Germinal center (tissue), 1 donor: Measurements from ENCODE around the gene CELF4.

ENCODE experiments used
- DNase-seq: peaks from one replicate; pipeline ENCODE4 v3.0.0; 2012; ENCODE audit warnings: mixed read lengths, low spot score

The CELF4 gene

GRCh38 chr18:37252854-37253393 lies 312.7 kb downstream of the CELF4 start:
- no peak for DNase-seq

- no peak for DNase-seq
These were observed 313.3 kb downstream of the CELF4 start for GRCh38 chr18:37252342-37252741.

- no peak for DNase-seq
These were observed 313.9 kb downstream of the CELF4 start for GRCh38 chr18:37251679-37252078.

GRCh38 chr18:37249895-37250618 lies 315.5 kb downstream of the CELF4 start:
- no peak for DNase-seq

- no peak for DNase-seq
These were observed 316.3 kb downstream of the CELF4 start for GRCh38 chr18:37249171-37249886.

- no peak for DNase-seq
These were observed 317.3 kb downstream of the CELF4 start for GRCh38 chr18:37248281-37248680.

GRCh38 chr18:37247497-37248161 lies 318.0 kb downstream of the CELF4 start:
- DNase-seq = no peak

GRCh38 chr18:37246779-37247340 lies 318.7 kb downstream of the CELF4 start:
- no peak for DNase-seq

GRCh38 chr18:37244618-37245017 lies 321.0 kb downstream of the CELF4 start:
- DNase-seq = no peak

- DNase-seq = no peak
These were observed 321.9 kb downstream of the CELF4 start for GRCh38 chr18:37243741-37244140.

GRCh38 chr18:37242826-37243560 lies 322.6 kb downstream of the CELF4 start:
- DNase-seq = no peak

GRCh38 chr18:37242091-37242490 lies 323.5 kb downstream of the CELF4 start:
- DNase-seq = no peak

- no peak for DNase-seq
These were observed 327.1 kb downstream of the CELF4 start for GRCh38 chr18:37238282-37239108.

GRCh38 chr18:37235583-37235982 lies 330.0 kb downstream of the CELF4 start:
- no peak for DNase-seq

- DNase-seq = no peak
These were observed 334.3 kb downstream of the CELF4 start for GRCh38 chr18:37231251-37231650.

GRCh38 chr18:37230768-37231167 lies 334.8 kb downstream of the CELF4 start:
- DNase-seq = no peak

- no peak for DNase-seq
These were observed 340.3 kb downstream of the CELF4 start for GRCh38 chr18:37225279-37225678.

- no peak for DNase-seq
These were observed 342.6 kb downstream of the CELF4 start for GRCh38 chr18:37222999-37223378.

- no peak for DNase-seq
These were observed 343.1 kb downstream of the CELF4 start for GRCh38 chr18:37222354-37222998.

- no peak for DNase-seq
These were observed 346.3 kb downstream of the CELF4 start for GRCh38 chr18:37219257-37219656.
